Measurements from ENCODE around the gene SLC35D3. TPM values are rescaled to one million over a fixed set of nuclear protein-coding genes. Genes with fewer than 3 reads are reported as not detected.

SLC35D3 gene
- total and polyA plus RNA-seq, 10 donors = not detected

GRCh38 chr6:136930528-136930927 is 8.4 kb downstream of the SLC35D3 start:
- Histone ChIP-seq H3K4me3 (no peak overlapping the region), H3K36me3 (no peaks in the 10 kb centered on the region), H3K27ac (no peak overlapping the region), H3K9me3 (no peaks in the 10 kb centered on the region), H3K4me1 (no peaks in the 10 kb centered on the region), H3K27me3 (replicated peaks in 1 of 7) (peaks cover 0 to 28% (median 0%) of the 10 kb centered on the region in 7 donors)
- no peak for TF ChIP-seq CTCF (IDR thresholded peaks at IDR 0.05 in 8 of 11, conservative IDR thresholded peaks at IDR 0.05 in 3 of 11)
- TF ChIP-seq POLR2AphosphoS5 (IDR thresholded peaks at IDR 0.05) = no peak
- no peak for TF ChIP-seq POLR2A (IDR thresholded peaks at IDR 0.05)
- DNase-seq = no peak
- 89 to 94% (median 93%) methylated on average over 4 of the region's 4 CpGs for WGBS, 5 donors
- intact Hi-C loops (cut with DNase I; ENCODE audit: low total_unique reads) = no loop called here

GRCh38 chr6:136932599-136932998 is 10.5 kb downstream of the SLC35D3 start:
- Histone ChIP-seq H3K27ac (no peak overlapping the region), H3K36me3 (no peaks in the 10 kb centered on the region), H3K9me3 (no peaks in the 10 kb centered on the region), H3K4me3 (no peak overlapping the region), H3K27me3 (replicated peaks in 1 of 7) (peaks cover 0 to 36% (median 0%) of the 10 kb centered on the region in 7 donors), H3K4me1 (no peaks in the 10 kb centered on the region)
- WGBS, 5 donors = 82 to 91% (median 86%) methylated on average over 2 of the region's 2 CpGs
- intact Hi-C loops (cut with DNase I; ENCODE audit: low total_unique reads) = no loop called here
- TF ChIP-seq POLR2AphosphoS5 (IDR thresholded peaks at IDR 0.05) (no peak), POLR2A (IDR thresholded peaks at IDR 0.05) (no peak), CTCF (IDR thresholded peaks at IDR 0.05 in 8 of 11, conservative IDR thresholded peaks at IDR 0.05 in 3 of 11) (no peak)
- no peak for DNase-seq

- intact Hi-C loops (cut with DNase I; ENCODE audit: low total_unique reads) = no loop called here
- peaks cover 0 to 11% (median 6%) of the 10 kb centered on the region in 8 donors for H3K9me3 ChIP-seq
- WGBS, 5 donors = 59 to 75% (median 69%) methylated on average over 1 of the region's 1 CpG
- H3K4me3 ChIP-seq = no peak overlapping the region
- H3K27ac ChIP-seq = no peak overlapping the region
- no peak for DNase-seq
- H3K27me3 ChIP-seq (replicated peaks in 1 of 7) = peaks cover 0 to 9% (median 0%) of the 10 kb centered on the region in 7 donors
- H3K36me3 ChIP-seq = no peaks in the 10 kb centered on the region
- TF ChIP-seq POLR2AphosphoS5 (IDR thresholded peaks at IDR 0.05) (no peak), POLR2A (IDR thresholded peaks at IDR 0.05) (no peak), CTCF (IDR thresholded peaks at IDR 0.05 in 8 of 11, conservative IDR thresholded peaks at IDR 0.05 in 3 of 11) (no peak)
- H3K4me1 ChIP-seq = no peaks in the 10 kb centered on the region
Measured at GRCh38 chr6:136945072-136945471, 23.0 kb downstream of the SLC35D3 start.

- intact Hi-C loops (cut with DNase I; ENCODE audit: low total_unique reads) = no loop called here
- TF ChIP-seq POLR2AphosphoS5 (IDR thresholded peaks at IDR 0.05) (no peak), CTCF (IDR thresholded peaks at IDR 0.05 in 8 of 11, conservative IDR thresholded peaks at IDR 0.05 in 3 of 11) (no peak), POLR2A (IDR thresholded peaks at IDR 0.05) (no peak)
- Histone ChIP-seq H3K4me3 (no peak overlapping the region), H3K36me3 (no peaks in the 10 kb centered on the region), H3K9me3 (peaks cover 0 to 10% (median 6%) of the 10 kb centered on the region in 8 donors), H3K27me3 (replicated peaks in 1 of 7) (peaks cover 0 to 9% (median 0%) of the 10 kb centered on the region in 7 donors), H3K4me1 (no peaks in the 10 kb centered on the region), H3K27ac (no peak overlapping the region)
- WGBS, 5 donors = 81 to 94% (median 81%) methylated on average over 4 of the region's 4 CpGs
- no peak for DNase-seq
Measured at GRCh38 chr6:136945711-136946121, 23.6 kb downstream of the SLC35D3 start.

All from spleen (tissue), 11 donors.